Fibroblast of gingiva (primary cell): ENCODE data around the gene ABO.
"Not testable (repeated sequence)": the region's sequence is repeated elsewhere in the genome, so short reads cannot be mapped to it uniquely, and the experiment has no call there.

Experiments used
- DNase-seq: peaks from one replicate; pipeline ENCODE4 v3.0.0-alpha.2; 2011; ENCODE audit warnings: low read depth

The ABO gene

DNA sequence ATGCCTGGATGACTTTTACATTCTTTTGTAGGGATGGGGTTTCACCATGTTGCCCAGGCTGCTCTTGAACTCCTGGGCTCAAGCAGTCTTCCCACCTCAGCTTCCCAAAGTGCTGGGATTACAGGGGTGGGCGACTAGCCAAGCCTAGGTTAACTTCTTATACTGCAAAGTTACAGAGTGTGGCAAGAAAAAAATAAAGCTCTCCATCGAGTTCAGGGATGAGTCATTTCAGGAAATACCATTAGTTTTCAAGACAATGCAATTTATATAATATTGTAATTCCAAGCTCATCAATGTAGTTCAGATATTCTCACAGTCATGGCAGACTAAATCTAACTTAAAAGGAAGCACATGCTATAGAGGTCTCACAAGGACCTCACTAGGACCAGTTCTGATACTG, 11.5 kb upstream of the ABO start:
- no peak for DNase-seq

DNA sequence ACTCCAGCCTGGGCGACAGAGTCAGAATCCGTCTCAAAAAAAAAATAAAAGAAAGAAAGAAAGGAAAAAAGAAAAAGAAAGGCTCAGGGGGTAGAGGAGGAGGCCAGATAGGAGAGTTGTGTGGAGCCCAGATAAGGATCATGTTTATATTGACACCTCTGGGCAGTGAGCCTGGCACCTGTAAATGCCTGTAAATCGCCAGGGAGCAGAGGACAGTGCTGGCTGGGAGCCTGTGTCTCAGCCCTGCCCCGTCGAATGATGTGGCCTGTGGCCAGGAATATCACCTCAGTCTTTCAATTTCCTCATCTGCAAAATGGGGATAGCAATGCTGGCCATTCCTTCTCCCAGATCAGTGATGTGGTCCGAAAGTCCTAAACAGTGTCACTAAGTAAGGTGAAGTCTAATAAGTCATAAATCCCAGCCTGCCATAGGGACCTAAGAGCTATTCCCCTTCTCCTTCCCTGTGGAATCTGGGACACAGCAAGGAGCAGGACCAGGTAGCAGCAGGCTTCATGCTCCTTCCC, 10.3 kb upstream of the ABO start:
- no peak for DNase-seq

DNA sequence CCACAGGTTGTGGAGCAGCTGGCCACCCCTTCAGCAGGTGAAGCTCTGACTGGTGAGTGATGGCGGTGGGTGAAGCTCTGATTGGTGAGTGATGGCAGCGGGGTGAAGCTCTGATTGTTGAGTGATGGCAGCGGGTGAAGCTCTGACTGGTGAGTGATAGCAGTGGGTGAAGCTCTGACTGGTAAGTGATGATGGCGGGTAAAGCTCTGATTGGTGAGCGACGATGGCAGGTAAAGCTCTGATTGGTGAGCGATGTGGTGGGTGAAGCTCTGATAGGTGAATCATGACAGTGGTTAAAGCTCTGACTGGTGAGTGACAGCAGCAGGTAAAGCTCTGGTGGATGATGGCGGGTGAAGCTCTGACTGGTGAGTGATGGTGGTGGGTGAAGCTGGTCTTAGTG, 9.4 kb upstream of the ABO start:
- DNase-seq: no peak

GRCh38 chr9:133283255-133284032, 8.4 kb upstream of the ABO start:
- DNase-seq: not testable (repeated sequence)

GRCh38 chr9:133282464-133283238, 7.7 kb upstream of the ABO start:
- DNase-seq: no peak

GRCh38 chr9:133280392-133280791, 5.4 kb upstream of the ABO start:
- no peak for DNase-seq

- no peak for DNase-seq
These were observed 3.4 kb upstream of the ABO start for GRCh38 chr9:133278161-133279114.

- no peak for DNase-seq
These were observed 2.5 kb upstream of the ABO start for GRCh38 chr9:133277467-133277866.

DNA sequence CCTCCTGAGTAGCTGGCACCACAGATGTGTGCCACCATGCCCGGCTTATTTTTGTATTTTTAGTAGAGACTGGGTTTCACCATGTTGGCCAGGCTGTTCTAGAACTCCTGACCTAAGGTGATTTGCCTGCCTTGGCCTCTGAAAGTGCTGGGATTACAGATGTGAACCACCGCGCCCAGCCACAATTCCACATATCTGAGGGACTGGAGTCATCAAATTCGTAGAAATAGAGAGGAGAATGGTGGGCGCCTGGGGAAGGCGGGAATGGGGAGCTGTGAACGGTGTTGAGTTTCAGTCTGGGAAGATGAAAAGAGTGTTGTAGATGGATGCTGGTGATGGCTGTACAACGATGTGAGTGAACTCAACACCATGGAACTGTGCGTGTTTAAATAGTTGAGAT, 1.9 kb upstream of the ABO start:
- no peak for DNase-seq

DNA sequence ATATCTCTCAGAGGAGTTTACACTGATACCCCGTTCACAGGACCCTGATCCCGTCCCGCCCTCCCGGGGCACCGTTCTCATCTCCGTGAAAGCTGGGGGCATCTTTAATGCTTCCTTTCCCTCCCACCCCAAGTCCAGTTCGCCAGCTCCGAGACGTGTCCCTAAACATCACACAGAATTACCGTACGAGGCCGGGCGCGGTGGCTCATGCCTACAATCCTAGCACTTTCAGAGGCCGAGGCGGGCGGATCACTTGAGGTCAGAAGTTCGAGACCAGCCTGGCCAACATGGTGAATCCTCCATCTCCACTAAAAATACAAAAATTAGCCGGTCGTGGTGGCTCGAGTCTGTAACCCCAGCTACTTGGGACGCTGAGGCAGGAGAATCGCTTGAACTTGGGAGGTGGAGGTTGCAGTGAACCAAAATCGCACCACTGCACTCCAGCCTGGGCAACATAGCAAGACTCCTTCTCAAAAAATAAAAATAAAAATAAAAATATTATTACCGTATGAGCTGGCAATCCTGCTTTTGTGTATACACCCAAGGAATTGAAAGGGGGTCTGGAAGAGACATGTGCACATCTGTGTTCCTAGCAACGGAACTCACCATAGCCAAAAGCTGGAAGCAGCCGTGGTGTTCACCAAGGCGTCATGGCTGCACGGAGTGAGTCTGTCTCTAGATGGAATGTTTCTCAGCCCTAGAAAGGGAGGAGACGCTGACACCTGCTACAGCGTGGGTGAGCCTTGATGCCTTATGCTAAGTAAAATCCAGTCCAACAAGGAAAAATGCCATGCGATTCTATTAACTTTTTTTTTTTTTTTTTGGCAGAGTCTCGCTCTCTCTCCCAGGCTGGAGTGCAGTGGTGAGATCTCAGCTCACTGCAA, 1.2 kb upstream of the ABO start:
- DNase-seq: no peak

DNA sequence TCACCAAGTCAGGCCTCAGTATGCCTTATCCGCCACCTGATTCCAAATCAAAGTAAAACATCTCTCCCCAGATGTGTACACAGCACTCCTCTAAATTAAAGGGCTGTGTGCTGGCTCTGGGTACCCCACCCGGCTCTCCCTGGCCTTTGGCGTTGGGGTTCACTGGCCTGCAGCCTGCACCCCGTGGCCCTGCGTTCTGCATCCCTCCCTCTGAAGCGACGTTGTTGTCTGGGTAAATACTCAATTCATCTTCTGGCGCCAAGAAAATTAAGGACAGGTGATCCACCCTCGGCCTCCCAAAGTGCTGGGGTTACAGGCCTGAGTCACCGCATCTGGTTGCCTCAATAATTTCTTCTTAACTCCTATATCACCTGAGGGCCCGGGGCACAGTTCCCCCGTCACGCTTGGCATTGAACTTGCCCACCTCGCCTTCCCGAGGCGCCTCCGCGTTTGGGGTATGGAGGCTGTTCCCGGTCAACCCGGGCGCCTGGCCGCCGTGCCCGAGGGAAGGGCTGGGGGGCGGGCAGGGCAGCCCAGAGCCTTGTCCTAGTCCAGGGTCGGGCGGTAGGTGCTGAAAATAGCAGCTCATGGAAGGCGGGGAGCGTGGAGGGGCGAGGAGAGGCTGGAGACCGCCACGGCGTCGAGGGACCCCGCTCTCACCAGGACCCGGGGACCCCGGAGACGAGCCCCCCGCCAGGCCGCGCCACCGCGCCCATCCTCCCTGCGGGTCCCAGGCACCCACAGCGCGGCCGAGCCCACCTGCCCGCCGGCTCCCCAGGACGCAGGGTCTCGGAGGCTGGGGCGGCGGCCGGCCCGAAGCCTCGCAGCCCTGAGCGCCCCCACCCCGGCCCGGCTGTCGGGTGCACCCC, 531 bp downstream of the ABO start:
- DNase-seq: no peak

GRCh38 chr9:133273819-133274218, 1.2 kb downstream of the ABO start:
- no peak for DNase-seq

DNA sequence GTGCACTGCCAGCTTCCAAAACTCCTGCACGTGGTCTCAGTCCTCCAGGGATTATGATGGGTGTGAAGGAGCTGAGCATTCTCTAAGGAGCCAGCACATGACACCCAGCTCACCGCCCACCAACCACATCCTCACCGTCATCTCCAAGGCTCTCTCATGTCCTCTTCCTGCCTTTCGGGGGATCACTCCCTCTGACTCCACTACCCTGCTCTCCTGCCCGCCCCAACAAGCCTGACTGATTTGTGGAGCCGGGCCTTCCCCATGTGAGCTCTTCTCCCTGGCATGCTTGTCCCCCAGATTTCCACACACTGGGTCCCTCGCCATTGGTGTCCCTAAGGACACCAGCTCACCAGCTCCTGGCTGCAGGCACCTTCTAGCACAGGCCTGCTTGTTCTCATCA, 1.9 kb downstream of the ABO start:
- DNase-seq: no peak

- no peak for DNase-seq
These were observed 5.3 kb downstream of the ABO start for GRCh38 chr9:133269537-133270362.

GRCh38 chr9:133269136-133269535, 5.9 kb downstream of the ABO start:
- not testable (repeated sequence) for DNase-seq

GRCh38 chr9:133268335-133269056, 6.5 kb downstream of the ABO start:
- no peak for DNase-seq

GRCh38 chr9:133264235-133264764, 10.7 kb downstream of the ABO start:
- DNase-seq: no peak

GRCh38 chr9:133263557-133263956, 11.4 kb downstream of the ABO start:
- DNase-seq: no peak
